Right atrium auricular region (tissue), 2 donors: ENCODE data around the gene SCAANT1. TPM values are rescaled to one million over a fixed set of nuclear protein-coding genes. Genes with fewer than 3 reads are reported as not detected.
A peak's percentile ranks its signal among the peaks of the same experiment; 100 is the strongest.

Source experiments
- DNase-seq: peaks from one replicate; pipeline ENCODE4 v3.0.0-alpha.2; 2019; ENCODE audit warnings: low spot score
- H3K27ac ChIP-seq, 2 donors: fragments of 200-600 bp; sonication (generic); 1 replicate in 1 of 2; 2 replicates in 1 of 2; pipeline ENCODE4 v1.5.1; 2016 to 2019
- H3K27me3 ChIP-seq, 2 donors: fragments of 200-600 bp; sonication (generic); one replicate each; pipeline versions ENCODE4 v1.5.1 to v1.6.0; 2017 to 2019
- H3K36me3 ChIP-seq: fragments of 200-600 bp; sonication (generic); one replicate; pipeline ENCODE4 v1.5.1; 2016
- H3K4me1 ChIP-seq, 2 donors: fragments of 200-600 bp; sonication (generic); one replicate each; pipeline versions ENCODE4 v1.5.1 to v1.6.0; 2017 to 2019
- H3K4me3 ChIP-seq, 2 donors: fragments of 200-600 bp; sonication (generic); 1 replicate in 1 of 2; 2 replicates in 1 of 2; pipeline ENCODE4 v1.5.1; 2017 to 2019; ENCODE audit warnings: mild to moderate bottlenecking in 1 of 2, moderate library complexity in 1 of 2
- H3K9me3 ChIP-seq, 2 donors: fragments of 200-600 bp; sonication (generic); one replicate each; pipeline ENCODE4 v1.5.1; 2019
- total RNA-seq, 2 donors: library from RNA; depleted of rRNA; stranded (reverse); fragments of >200 nt; gene quantifications; one replicate each; pipeline ENCODE4 v1.1.0, GENCODE V29; 2016
- TF ChIP-seq, protein P1 (sequence below), 2 donors: fragments of 200-600 bp; sonication (generic); IDR thresholded peaks; one replicate each; pipeline ENCODE4 v1.5.1; 2019; ENCODE audit warnings: antibody characterized with exemption in 2 of 2

The SCAANT1 gene
- total RNA-seq, 2 donors from 2014 or later = not detected

GRCh38 chr3:63940389-63940757 is 28.2 kb upstream of the SCAANT1 start:
- Histone ChIP-seq H3K4me3 (no peak overlapping the region), H3K36me3 (no peaks in the 10 kb centered on the region), H3K9me3 (no peaks in the 10 kb centered on the region), H3K27ac (no peak overlapping the region), H3K4me1 (peaks cover 0 to 12% of the 10 kb centered on the region in 2 donors), H3K27me3 (no peaks in the 10 kb centered on the region)
- TF ChIP-seq, protein P1, sequence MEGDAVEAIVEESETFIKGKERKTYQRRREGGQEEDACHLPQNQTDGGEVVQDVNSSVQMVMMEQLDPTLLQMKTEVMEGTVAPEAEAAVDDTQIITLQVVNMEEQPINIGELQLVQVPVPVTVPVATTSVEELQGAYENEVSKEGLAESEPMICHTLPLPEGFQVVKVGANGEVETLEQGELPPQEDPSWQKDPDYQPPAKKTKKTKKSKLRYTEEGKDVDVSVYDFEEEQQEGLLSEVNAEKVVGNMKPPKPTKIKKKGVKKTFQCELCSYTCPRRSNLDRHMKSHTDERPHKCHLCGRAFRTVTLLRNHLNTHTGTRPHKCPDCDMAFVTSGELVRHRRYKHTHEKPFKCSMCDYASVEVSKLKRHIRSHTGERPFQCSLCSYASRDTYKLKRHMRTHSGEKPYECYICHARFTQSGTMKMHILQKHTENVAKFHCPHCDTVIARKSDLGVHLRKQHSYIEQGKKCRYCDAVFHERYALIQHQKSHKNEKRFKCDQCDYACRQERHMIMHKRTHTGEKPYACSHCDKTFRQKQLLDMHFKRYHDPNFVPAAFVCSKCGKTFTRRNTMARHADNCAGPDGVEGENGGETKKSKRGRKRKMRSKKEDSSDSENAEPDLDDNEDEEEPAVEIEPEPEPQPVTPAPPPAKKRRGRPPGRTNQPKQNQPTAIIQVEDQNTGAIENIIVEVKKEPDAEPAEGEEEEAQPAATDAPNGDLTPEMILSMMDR (IDR thresholded peaks at IDR 0.05) = no peak
- DNase-seq = no peak

GRCh38 chr3:63937661-63938651 is 25.8 kb upstream of the SCAANT1 start:
- H3K4me3 ChIP-seq = no peak overlapping the region
- H3K27me3 ChIP-seq = no peaks in the 10 kb centered on the region
- H3K9me3 ChIP-seq = no peaks in the 10 kb centered on the region
- no peaks in the 10 kb centered on the region for H3K36me3 ChIP-seq
- H3K27ac ChIP-seq = no peak overlapping the region
- no peak for DNase-seq
- H3K4me1 ChIP-seq = peaks cover 0 to 26% of the 10 kb centered on the region in 2 donors
- TF ChIP-seq, protein P1 (IDR thresholded peaks at IDR 0.05) = no peak

GRCh38 chr3:63936925-63937324 is 24.7 kb upstream of the SCAANT1 start:
- no peak overlapping the region for H3K4me3 ChIP-seq
- DNase-seq = no peak
- TF ChIP-seq, protein P1 (IDR thresholded peaks at IDR 0.05) = no peak
- no peak overlapping the region for H3K27ac ChIP-seq
- no peaks in the 10 kb centered on the region for H3K27me3 ChIP-seq
- no peaks in the 10 kb centered on the region for H3K9me3 ChIP-seq
- H3K36me3 ChIP-seq = no peaks in the 10 kb centered on the region
- H3K4me1 ChIP-seq = peaks cover 0 to 37% of the 10 kb centered on the region in 2 donors

GRCh38 chr3:63934041-63934866 is 22.1 kb upstream of the SCAANT1 start:
- Histone ChIP-seq H3K4me3 (no peak overlapping the region), H3K27ac (peak overlapping the region in 1 of 2 donors; percentile 10), H3K27me3 (no peaks in the 10 kb centered on the region), H3K36me3 (no peaks in the 10 kb centered on the region), H3K4me1 (peaks cover 0 to 45% of the 10 kb centered on the region in 2 donors), H3K9me3 (no peaks in the 10 kb centered on the region)
- TF ChIP-seq, protein P1 (IDR thresholded peaks at IDR 0.05) = no peak
- no peak for DNase-seq

DNA sequence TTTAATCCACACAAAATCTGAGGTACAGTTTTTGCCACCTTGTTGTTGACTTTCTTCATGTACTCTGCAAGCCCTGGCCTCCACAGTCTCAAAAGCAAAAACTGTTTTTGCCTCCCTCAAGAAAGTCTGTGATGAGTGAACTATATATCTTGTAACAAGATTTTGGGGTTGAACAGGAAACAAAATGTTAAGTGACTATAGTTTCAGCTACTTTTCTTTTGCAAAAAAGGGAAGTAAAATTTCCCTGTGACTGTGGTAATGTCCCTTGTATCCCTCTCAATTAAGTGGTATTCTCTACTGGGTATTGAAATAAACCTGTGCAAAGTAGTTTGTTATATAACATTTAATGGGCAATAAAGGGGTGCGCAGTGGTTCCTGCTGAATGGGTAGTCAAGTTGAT is 21.3 kb upstream of the SCAANT1 start:
- H3K4me3 ChIP-seq = no peak overlapping the region
- peaks cover 0 to 44% of the 10 kb centered on the region in 2 donors for H3K4me1 ChIP-seq
- DNase-seq = no peak
- H3K9me3 ChIP-seq = no peaks in the 10 kb centered on the region
- no peaks in the 10 kb centered on the region for H3K36me3 ChIP-seq
- H3K27ac ChIP-seq = no peak overlapping the region
- H3K27me3 ChIP-seq = no peaks in the 10 kb centered on the region
- TF ChIP-seq, protein P1 (IDR thresholded peaks at IDR 0.05) = no peak
